HEK293T (cell line): ENCODE results near the gene ACSF3.

Experiments used
- FOXA1 ChIP-seq: fragments of 450-650 bp; IDR thresholded peaks from 2 replicates; pipeline ENCODE4 v1.6.1; 2016; ENCODE audit warnings: mild to moderate bottlenecking
- FOXK2 ChIP-seq: fragments of 450-650 bp; IDR thresholded peaks from 2 replicates; pipeline ENCODE4 v1.6.1; 2016; ENCODE audit warnings: mild to moderate bottlenecking
- FOXM1 ChIP-seq: fragments of 450-650 bp; IDR thresholded peaks from 2 replicates; pipeline ENCODE4 v1.6.1; 2017; ENCODE audit warnings: mild to moderate bottlenecking, borderline replicate concordance
- L3MBTL2 ChIP-seq: fragments of 450-650 bp; conservative IDR thresholded peaks from 2 replicates; pipeline ENCODE4 v1.6.1; 2016; ENCODE audit warnings: mild to moderate bottlenecking
- NFRKB ChIP-seq: fragments of 450-650 bp; IDR thresholded peaks from 2 replicates; pipeline ENCODE4 v1.6.1; 2016; ENCODE audit warnings: mild to moderate bottlenecking, moderate library complexity
- SP1 ChIP-seq: fragments of 450-650 bp; IDR thresholded peaks from 2 replicates; pipeline ENCODE4 v1.6.1; 2017
- SUZ12 ChIP-seq: fragments of 450-650 bp; IDR thresholded peaks from 2 replicates; pipeline ENCODE4 v1.6.1; 2016; ENCODE audit warnings: mild to moderate bottlenecking
- TARDBP ChIP-seq: fragments of 450-650 bp; IDR thresholded peaks from 2 replicates; pipeline ENCODE4 v1.6.1; 2016

DNA sequence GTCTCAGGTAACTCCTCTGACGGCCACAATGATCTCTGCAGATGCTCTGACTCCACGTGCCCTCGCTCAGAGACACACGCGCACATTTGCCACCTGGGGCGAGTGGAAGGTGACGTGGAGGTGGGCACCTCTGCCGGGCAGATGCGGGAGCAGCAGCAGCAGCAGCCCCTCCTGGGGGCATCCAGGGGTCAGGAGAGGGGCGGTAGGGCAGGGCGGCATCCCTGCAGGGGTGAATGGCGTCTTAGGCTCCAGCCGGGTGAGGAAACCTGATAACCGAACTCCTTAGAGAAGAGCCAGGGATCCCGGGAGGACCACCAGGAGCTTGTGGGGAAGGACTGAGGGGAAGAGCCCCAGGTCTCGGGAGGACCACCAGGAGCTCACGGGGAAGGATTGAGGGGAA, 43.3 kb downstream of the ACSF3 start:
- TF ChIP-seq SP1: no peak
- no peak for TF ChIP-seq FOXK2
- TF ChIP-seq NFRKB: no peak
- no peak for TF ChIP-seq FOXM1
- no peak for TF ChIP-seq TARDBP
- no peak for TF ChIP-seq SUZ12
- no peak for TF ChIP-seq L3MBTL2
- no peak for TF ChIP-seq FOXA1
